HL-60 (cell line): ENCODE data around the gene SYT13.

ENCODE experiments used
- DNase-seq, 2 experiments: peaks; one replicate each; pipeline ENCODE4 v3.0.0-alpha.2; 2010 to 2020; ENCODE audit warnings: low read depth in 1 of 2, low spot score in 1 of 2
- H3K27ac ChIP-seq: fragments of 250-450 bp; sonication (Bioruptor Pico); replicated peaks from 2 replicates; pipeline ENCODE4 v1.5.1; 2020; ENCODE audit warnings: mild to moderate bottlenecking, moderate library complexity
- H3K27me3 ChIP-seq: fragments of 250-450 bp; sonication (Bioruptor Pico); 2 replicates; pipeline ENCODE4 v1.5.1; 2021; ENCODE audit warnings: mild to moderate bottlenecking, moderate library complexity; ENCODE audit not compliant: insufficient read depth, poor library complexity, severe bottlenecking
- H3K4me3 ChIP-seq: replicated peaks from 2 replicates; pipeline ENCODE4 v1.5.1; 2011; ENCODE audit warnings: mild to moderate bottlenecking, control low read depth, low read length; ENCODE audit not compliant: insufficient read depth
- CTCF ChIP-seq: IDR thresholded peaks from one replicate; pipeline ENCODE4 v1.5.1; 2011; ENCODE audit warnings: low read length, control low read depth, inconsistent platforms; ENCODE audit not compliant: insufficient read depth
- GABPA ChIP-seq: IDR thresholded peaks from 2 replicates; pipeline ENCODE4 v1.6.1; 2012; ENCODE audit warnings: low read depth
- POLR2AphosphoS5 ChIP-seq: IDR thresholded peaks from 2 replicates; pipeline ENCODE4 v1.6.1; 2012; ENCODE audit warnings: low read depth
- SPI1 ChIP-seq: IDR thresholded peaks from 2 replicates; pipeline ENCODE4 v1.6.1; 2012; ENCODE audit warnings: low read depth, mild to moderate bottlenecking, borderline replicate concordance
- TF ChIP-seq, protein P1 (sequence below): IDR thresholded peaks from 2 replicates; pipeline ENCODE4 v1.6.1; 2012; ENCODE audit warnings: low read depth; ENCODE audit not compliant: insufficient replicate concordance

Gene SYT13

DNA sequence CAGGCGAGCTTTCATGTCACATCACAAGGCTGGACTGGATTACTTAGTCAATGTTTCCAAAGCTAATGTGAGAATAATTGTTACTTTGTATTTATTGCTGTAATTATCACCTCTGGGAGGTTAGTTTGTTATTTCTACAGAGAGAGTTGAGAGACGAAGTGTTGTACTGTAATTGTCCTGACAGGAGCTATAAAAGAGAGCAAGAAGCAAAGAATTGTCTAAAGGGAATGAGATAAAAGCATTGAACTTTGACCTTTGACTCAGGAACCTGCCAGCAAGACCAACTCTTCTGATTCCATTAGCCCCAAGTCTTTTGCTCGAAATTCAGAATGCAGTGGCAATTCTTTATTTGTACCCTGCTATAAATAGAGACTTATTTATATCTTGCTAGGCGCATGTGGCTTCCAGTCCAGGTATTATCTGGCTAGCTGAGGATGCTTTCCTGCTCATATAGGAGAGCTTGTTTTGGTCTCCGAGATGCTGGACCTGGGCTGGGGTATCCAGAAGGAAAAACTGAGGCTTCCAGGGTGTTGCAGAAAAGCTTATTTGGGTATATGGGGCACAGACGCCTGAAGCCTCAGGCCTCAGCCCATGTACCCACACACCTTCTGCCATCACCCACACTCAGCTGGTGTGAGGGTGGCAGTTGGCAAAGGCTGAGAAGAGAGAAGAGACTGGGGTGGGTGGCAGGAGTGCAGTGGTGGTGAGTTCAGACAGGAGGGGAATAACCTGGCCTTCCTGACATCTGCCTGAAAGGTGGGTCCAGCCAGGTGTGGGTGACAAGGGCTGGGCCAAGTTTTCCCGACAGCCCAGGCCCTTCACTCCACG lies 40.7 kb downstream of the SYT13 start:
- no peak for DNase-seq
- H3K4me3 ChIP-seq, result no peak overlapping the region

DNA sequence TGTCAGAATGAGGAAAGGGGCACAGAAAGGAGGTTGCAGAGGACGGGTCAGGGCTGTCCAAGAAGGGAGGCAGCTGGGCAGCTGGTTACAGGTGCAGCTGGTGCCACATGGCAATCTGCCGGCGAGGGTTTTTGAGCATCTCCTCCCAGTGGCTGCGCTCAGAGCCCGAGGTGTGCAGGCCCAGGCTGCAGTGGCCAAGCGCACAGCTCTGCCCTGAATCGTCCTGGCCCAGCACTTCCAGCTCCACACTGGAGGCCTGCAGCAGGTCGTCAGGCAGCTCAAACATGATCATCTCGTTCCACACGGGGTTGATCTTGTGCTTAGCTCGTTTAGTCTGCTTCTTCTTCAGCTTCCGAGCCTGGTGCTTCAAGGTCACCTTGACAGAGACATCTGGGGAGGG lies 42.2 kb downstream of the SYT13 start:
- H3K27me3 ChIP-seq, result peaks cover 2% of the 10 kb centered on the region
- no peak overlapping the region for H3K4me3 ChIP-seq
- H3K27ac ChIP-seq, result no peak overlapping the region
- DNase-seq, result no peak
- TF ChIP-seq POLR2AphosphoS5 (no peak), SPI1 (no peak)

More for the DNA sequence above, 40.7 kb downstream of the SYT13 start:
- peaks cover 2% of the 10 kb centered on the region for H3K27me3 ChIP-seq
- H3K27ac ChIP-seq, result no peak overlapping the region
- TF ChIP-seq, protein P1, sequence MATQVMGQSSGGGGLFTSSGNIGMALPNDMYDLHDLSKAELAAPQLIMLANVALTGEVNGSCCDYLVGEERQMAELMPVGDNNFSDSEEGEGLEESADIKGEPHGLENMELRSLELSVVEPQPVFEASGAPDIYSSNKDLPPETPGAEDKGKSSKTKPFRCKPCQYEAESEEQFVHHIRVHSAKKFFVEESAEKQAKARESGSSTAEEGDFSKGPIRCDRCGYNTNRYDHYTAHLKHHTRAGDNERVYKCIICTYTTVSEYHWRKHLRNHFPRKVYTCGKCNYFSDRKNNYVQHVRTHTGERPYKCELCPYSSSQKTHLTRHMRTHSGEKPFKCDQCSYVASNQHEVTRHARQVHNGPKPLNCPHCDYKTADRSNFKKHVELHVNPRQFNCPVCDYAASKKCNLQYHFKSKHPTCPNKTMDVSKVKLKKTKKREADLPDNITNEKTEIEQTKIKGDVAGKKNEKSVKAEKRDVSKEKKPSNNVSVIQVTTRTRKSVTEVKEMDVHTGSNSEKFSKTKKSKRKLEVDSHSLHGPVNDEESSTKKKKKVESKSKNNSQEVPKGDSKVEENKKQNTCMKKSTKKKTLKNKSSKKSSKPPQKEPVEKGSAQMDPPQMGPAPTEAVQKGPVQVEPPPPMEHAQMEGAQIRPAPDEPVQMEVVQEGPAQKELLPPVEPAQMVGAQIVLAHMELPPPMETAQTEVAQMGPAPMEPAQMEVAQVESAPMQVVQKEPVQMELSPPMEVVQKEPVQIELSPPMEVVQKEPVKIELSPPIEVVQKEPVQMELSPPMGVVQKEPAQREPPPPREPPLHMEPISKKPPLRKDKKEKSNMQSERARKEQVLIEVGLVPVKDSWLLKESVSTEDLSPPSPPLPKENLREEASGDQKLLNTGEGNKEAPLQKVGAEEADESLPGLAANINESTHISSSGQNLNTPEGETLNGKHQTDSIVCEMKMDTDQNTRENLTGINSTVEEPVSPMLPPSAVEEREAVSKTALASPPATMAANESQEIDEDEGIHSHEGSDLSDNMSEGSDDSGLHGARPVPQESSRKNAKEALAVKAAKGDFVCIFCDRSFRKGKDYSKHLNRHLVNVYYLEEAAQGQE, result no peak
- TF ChIP-seq CTCF (no peak), SPI1 (no peak), POLR2AphosphoS5 (no peak), GABPA (no peak)

DNA sequence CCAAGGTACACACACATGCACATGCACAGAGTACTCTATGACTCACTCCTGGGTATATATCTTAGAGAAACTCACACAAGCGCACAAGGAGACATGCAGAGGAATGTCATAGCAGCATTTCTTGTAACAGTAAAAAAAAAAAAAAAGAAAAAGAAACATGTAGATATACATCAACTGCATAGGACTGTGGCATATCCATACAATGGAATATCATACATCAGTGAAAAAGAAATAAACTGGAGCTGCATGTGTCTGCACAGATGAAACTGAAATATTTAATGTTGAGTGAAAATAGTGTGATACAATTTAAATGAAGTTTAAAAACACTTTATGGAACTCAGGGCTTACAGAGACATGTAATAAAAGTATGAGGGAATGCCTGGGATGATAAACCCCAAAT lies 46.4 kb downstream of the SYT13 start:
- DNase-seq, result no peak
- Histone ChIP-seq H3K27ac (no peak overlapping the region), H3K27me3 (peaks cover 2% of the 10 kb centered on the region), H3K4me3 (no peak overlapping the region)
- TF ChIP-seq SPI1, result no peak
- no peak for TF ChIP-seq CTCF
- TF ChIP-seq, protein P1, result no peak
- no peak for TF ChIP-seq POLR2AphosphoS5
- TF ChIP-seq GABPA, result no peak

GRCh38 chr11:45238724-45239123 lies 47.4 kb downstream of the SYT13 start:
- no peak overlapping the region for H3K4me3 ChIP-seq
- no peak for TF ChIP-seq CTCF
- no peak for TF ChIP-seq POLR2AphosphoS5
- no peak for TF ChIP-seq SPI1
- TF ChIP-seq, protein P1, result no peak
- TF ChIP-seq GABPA, result no peak
- no peak for DNase-seq
- no peaks in the 10 kb centered on the region for H3K27me3 ChIP-seq
- no peak overlapping the region for H3K27ac ChIP-seq
